Muscle of back (tissue), 13 donors: ENCODE measurements around the gene FBXL14. TPM values are rescaled to one million over a fixed set of nuclear protein-coding genes. Genes with fewer than 3 reads are reported as not detected.

Source experiments
- DNase-seq, 3 donors: peaks; one replicate each; pipeline versions ENCODE4 v3.0.0 to v3.0.0-alpha.2; 2013
- long read RNA-seq, 9 donors: transcript quantifications; one replicate each; lab custom pipeline, GENCODE V29; 2026
- polyA plus RNA-seq, 10 donors: library from polyadenylated mRNA; unstranded; fragments of 120-200 nt; gene quantifications; one replicate each; pipeline ENCODE4 v1.2.1, GENCODE V29; 2013; ENCODE audit not compliant: insufficient read length in 10 of 10

The FBXL14 gene
- 1 to 10 TPM; 3.3 to 6.4 (median 4.8) TPM for polyA plus RNA-seq
- long read RNA-seq, donor 1 = 0 reads
- long read RNA-seq, donor 2, partial matches to known transcripts = 0 of 11 reads
- long read RNA-seq, donor 2, other reads (novel, unspliced or antisense) = 11 of 11 reads
- long read RNA-seq, donor 3 = 0 reads
- long read RNA-seq, donor 4 = 0 reads
- long read RNA-seq, donor 5, partial matches to known transcripts = 18 of 31 reads
- long read RNA-seq, donor 5, other reads (novel, unspliced or antisense) = 13 of 31 reads
- long read RNA-seq, donor 6 = 0 reads
- long read RNA-seq, donor 7, partial matches to known transcripts = 0 of 10 reads
- long read RNA-seq, donor 7, other reads (novel, unspliced or antisense) = 10 of 10 reads
- long read RNA-seq, donor 8 = 0 reads
- long read RNA-seq, donor 9 = 0 reads

- DNase-seq = peak; percentile 88 to 96 (median 93)
Measured at GRCh38 chr12:1594261-1595025, at the start of gene FBXL14. TSS of gene FBXL14 (minus strand) at chr12:1594581. CDS start at chr12:1594066, 515 bp downstream.

- DNase-seq = no peak
Measured at GRCh38 chr12:1643905-1644533, 49.6 kb upstream of the FBXL14 start.

GRCh38 chr12:1643043-1643442, 48.7 kb upstream of the FBXL14 start:
- DNase-seq = no peak

- no peak for DNase-seq
Measured at GRCh38 chr12:1642513-1642912, 48.1 kb upstream of the FBXL14 start.

- peak in 2 of 3 donors; percentile 55 to 72 for DNase-seq
Measured at GRCh38 chr12:1640328-1641234, 46.2 kb upstream of the FBXL14 start.

GRCh38 chr12:1639538-1639937, 45.2 kb upstream of the FBXL14 start:
- no peak for DNase-seq

- DNase-seq = peak; percentile 48 to 75 (median 65)
Measured at GRCh38 chr12:1638203-1638602, 43.8 kb upstream of the FBXL14 start.

- DNase-seq = no peak
Measured at GRCh38 chr12:1635301-1636095, 41.1 kb upstream of the FBXL14 start.

GRCh38 chr12:1634590-1635191, 40.3 kb upstream of the FBXL14 start:
- DNase-seq = peak; percentile 62 to 85 (median 81)

GRCh38 chr12:1634149-1634548, 39.8 kb upstream of the FBXL14 start:
- no peak for DNase-seq

GRCh38 chr12:1633459-1633858, 39.1 kb upstream of the FBXL14 start:
- no peak for DNase-seq

GRCh38 chr12:1632702-1633101, 38.3 kb upstream of the FBXL14 start:
- DNase-seq = no peak

- DNase-seq = peak in 1 of 3 donors; percentile 44
Measured at GRCh38 chr12:1630827-1631591, 36.6 kb upstream of the FBXL14 start.

- DNase-seq = peak; percentile 47 to 79 (median 61)
Measured at GRCh38 chr12:1630133-1630826, 35.9 kb upstream of the FBXL14 start.

GRCh38 chr12:1629338-1630132, 35.2 kb upstream of the FBXL14 start:
- DNase-seq = peak in 1 of 3 donors; percentile 57

- DNase-seq = peak in 2 of 3 donors; percentile 33 to 49
Measured at GRCh38 chr12:1628666-1629337, 34.4 kb upstream of the FBXL14 start, which contains the start of gene WNT5B. TSS of gene WNT5B (plus strand) at chr12:1629231. CDS start at chr12:1631355, 2,124 bp downstream.

- DNase-seq = no peak
Measured at GRCh38 chr12:1622406-1622805, 28.0 kb upstream of the FBXL14 start.
